A673 (cell line): ENCODE data around the gene DACT3.

Source experiments
- EZH2 ChIP-seq: fragments of 200-600 bp; sonication (generic); IDR thresholded peaks from 2 replicates; pipeline ENCODE4 v1.6.1; 2017; ENCODE audit warnings: borderline replicate concordance, low read depth, mild to moderate bottlenecking, mixed read lengths, antibody characterized with exemption, low read length; ENCODE audit not compliant: poor library complexity, severe bottlenecking
- TF ChIP-seq, protein P1 (sequence below): fragments of 300-800, 200-600 bp; sonication (generic); conservative IDR thresholded peaks from 2 replicates; pipeline ENCODE4 v1.5.1; 2017; ENCODE audit warnings: low read depth, mild to moderate bottlenecking, antibody characterized with exemption, low read length, moderate library complexity, mixed read lengths

DNA sequence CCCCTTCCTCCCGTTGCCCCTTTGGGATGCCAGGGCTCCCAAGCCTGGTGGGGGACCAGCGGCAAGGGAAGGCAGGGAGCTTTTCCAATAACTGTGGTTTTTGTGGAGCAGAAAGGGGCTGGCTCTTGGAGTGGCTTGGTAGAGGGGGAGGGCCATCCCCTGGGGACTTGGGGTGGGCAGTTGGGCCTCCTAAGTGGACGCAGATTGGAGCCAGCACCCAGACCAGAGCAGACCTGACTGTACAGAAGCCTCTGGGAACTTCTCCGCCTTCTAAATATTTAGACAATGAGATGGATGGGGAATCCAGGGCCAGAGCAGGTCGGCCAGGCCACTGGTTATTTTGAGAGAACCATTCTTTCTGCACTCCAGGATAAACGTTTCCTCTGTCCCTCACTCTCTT, 40.3 kb downstream of the DACT3 start:
- TF ChIP-seq, protein P1, sequence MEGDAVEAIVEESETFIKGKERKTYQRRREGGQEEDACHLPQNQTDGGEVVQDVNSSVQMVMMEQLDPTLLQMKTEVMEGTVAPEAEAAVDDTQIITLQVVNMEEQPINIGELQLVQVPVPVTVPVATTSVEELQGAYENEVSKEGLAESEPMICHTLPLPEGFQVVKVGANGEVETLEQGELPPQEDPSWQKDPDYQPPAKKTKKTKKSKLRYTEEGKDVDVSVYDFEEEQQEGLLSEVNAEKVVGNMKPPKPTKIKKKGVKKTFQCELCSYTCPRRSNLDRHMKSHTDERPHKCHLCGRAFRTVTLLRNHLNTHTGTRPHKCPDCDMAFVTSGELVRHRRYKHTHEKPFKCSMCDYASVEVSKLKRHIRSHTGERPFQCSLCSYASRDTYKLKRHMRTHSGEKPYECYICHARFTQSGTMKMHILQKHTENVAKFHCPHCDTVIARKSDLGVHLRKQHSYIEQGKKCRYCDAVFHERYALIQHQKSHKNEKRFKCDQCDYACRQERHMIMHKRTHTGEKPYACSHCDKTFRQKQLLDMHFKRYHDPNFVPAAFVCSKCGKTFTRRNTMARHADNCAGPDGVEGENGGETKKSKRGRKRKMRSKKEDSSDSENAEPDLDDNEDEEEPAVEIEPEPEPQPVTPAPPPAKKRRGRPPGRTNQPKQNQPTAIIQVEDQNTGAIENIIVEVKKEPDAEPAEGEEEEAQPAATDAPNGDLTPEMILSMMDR, result no peak
- no peak for TF ChIP-seq EZH2
